ENCODE data around the gene ARHGAP4.

ARHGAP4 gene

DNA sequence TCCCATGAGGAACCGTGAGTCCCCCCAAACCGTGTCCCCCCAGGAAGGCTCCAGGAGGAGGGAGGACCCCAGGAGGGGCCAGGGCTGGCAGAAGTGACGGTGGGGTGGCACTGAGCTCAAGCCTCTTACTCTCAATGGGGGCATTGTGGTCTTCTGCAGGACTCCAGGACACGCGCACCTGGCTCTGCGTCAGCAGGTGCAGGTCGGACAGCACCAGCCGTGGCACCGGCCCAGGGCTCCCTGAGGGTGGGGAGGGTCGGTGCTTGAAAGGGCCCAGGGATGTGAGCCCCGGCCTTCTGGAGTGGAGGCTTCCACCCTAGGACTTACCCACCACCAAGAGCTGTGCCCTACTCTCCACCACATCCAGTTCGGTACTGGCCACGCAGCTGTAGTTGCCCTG is 58.4 kb downstream of the ARHGAP4 start:
- DNase-seq (ENCODE audit: low read depth in 2 of 2), result no peak

DNA sequence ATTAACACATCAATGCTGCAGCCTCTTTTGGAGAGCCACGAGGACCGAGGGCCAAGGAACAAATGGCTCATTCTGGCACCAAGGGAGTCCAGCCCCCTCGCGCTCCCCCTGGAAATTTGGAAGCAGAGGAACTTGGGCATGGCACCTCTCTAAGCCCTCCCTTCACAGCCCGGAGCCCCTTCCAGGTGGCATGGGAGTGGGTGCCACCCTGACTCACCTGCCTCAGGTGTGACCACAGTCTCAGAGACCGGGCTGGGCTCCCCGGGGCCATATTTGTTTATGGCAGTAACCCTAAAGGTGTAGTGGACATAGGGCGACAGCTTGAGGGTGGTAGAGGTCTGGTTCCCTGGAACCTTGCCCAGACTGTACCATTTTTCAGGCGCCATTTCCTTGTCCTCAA is 58.9 kb downstream of the ARHGAP4 start:
- no peak for DNase-seq (ENCODE audit: low read depth in 2 of 2)

DNA sequence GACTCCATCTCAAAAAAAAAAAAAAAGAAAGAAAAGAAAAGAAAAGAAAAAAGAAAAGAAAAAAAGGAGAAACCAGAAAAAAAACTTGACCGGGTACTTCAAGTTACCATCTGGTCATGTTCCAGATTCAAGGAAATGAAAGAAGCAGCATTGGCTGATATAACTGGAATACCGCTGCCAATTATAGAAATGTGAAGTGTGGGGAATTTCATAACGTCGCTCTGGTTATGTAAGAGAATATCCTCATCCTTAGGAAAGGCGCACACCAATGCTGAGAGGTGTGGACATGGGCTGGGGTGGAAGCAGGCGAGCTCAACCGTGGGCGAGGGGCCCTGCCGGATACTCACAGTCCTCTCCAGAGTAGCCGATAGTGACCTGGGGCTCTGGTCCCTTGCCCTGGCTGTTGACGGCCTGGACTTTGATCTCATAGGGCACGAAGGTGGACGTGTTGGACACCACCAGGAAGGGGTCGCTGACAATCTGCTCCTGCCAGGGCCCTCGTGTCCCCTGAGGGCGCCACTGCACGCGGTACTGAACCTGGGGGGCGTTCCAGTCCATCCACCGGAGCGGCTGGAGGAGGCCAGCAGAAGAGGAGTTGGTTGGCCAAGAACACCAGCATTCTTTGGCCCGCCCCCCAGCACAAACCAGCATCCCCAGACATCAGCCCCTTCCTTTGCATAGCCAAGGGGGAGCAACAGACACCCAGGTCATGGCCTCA is 59.6 kb downstream of the ARHGAP4 start:
- no peak for DNase-seq (ENCODE audit: low read depth in 2 of 2)

DNA sequence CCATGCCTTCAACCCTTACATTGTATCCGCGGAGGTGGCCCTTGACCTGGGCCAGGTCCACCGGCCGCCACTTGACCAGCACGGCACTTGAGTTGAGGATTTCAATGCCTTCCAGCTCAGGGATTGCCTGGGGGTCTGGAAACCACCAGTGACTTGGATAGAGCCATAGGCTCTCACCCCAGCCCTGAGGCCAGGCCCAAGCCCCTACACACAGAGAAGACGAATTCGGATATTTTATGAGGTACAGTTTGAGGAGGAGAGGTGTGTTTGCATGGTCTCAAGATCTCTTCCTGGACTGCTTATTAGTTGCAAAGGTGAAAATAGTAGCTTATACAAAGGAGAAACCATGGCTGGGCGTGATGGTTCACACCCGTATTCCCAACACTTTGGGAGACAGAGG is 60.4 kb downstream of the ARHGAP4 start:
- no peak for DNase-seq (ENCODE audit: low read depth in 2 of 2)

DNA sequence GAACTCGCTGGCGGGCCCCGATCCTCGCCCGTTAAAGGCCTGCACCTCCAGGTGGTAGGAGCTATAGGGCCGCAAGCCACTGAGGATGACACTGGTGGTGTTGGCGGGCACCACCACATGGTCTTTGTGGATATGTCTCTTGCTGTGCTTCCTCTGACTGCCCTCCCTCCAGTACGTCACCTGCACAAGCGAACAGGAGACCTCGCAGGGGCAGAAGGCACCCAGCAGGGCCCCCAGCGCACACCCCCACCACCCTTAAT is 60.8 kb downstream of the ARHGAP4 start:
- no peak for DNase-seq (ENCODE audit: low read depth in 2 of 2)

DNA sequence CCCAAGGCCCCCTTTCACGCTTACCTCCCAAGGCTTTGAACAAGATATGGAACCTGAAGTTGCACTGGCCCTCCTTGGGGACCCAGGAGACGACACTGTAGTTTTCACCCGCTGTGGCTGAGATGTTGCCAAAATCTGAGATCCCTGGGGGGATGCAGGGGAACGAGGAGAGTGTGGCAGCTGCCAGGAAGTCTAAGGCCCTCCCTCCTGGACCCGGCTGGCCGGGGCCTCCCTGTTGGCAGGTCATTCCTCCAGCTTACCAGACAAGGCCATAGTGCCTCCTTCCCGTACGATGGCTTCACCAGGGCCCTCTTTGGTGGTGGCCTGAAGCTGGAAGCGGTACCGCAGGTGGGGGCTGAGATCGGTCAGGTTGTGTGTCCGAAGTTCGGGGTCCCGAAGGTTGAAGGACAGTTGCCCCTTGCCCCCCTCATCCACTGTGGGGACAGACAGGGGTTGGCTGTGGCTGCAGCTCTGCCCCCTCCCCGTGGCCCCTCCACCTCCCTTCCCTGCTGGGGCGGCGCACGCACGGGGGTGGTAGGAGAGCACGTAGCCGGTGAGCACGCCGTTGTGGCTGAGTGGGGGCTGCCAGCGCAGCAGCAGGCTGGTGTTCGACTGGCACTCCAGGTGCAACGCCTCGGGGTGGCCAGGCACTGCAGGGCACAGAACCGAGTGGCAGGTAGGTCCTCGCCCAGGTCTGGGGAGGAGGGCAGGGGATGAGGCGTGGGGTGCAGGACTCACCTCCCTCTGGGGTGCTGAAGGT is 61.3 kb downstream of the ARHGAP4 start:
- DNase-seq (ENCODE audit: low read depth in 2 of 2), result no peak

DNA sequence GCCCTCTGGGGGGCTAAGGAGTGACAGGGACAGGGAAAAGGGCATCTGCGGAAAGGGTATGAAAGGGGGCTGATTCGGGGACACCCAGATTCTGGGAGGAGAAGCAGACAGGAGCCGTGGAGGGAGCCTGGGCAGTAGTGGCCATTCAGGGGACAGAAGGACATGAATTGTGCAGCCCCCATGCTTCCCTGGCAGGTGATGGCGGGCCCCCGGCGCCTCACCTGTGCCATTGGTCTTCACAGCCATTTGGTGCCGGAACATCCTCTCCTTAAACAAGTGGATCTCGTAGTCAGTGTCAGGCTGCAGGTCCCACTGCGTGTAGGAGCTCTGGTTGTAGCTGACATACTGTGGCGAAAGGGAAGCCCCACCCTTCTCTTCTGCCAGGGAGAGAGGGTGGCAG is 62.0 kb downstream of the ARHGAP4 start:
- DNase-seq (ENCODE audit: low read depth in 2 of 2), result no peak

DNA sequence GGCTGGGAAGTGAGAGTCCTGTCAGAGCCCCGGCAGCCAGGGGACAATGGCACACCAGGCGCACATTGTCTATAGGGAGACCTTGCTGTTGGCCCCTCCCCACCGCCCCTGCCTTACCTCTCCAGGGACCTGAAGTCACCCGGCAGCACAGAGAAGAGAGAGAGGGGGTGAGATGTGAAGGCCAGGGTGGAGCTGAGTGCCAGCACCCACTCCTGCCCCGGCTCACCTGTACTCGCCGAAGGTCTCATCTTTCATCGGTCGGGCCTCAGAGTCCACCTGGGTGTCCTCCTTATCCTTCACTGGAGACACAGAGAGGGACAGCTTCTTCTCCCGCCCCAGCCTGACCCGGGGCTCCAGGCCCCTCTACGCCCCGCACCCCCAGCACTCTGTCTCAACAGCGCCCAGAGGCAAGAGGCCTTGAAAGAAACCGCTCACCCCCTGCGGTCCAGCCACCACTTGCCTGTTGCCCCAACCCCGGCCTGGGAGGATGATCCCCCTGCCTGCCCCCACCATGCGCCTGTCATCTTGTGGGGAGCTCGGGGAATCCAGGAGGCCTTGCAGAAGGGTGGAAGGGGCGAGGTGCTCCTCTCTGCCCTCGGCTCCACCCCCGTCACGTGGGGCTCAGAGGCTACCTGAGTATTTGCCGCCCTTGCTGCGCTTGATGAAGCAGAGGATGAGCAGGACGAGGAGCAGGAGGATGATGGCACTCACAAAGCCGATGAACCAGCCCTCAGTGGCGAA is 62.6 kb downstream of the ARHGAP4 start:
- DNase-seq (ENCODE audit: low read depth in 2 of 2), result no peak

DNA sequence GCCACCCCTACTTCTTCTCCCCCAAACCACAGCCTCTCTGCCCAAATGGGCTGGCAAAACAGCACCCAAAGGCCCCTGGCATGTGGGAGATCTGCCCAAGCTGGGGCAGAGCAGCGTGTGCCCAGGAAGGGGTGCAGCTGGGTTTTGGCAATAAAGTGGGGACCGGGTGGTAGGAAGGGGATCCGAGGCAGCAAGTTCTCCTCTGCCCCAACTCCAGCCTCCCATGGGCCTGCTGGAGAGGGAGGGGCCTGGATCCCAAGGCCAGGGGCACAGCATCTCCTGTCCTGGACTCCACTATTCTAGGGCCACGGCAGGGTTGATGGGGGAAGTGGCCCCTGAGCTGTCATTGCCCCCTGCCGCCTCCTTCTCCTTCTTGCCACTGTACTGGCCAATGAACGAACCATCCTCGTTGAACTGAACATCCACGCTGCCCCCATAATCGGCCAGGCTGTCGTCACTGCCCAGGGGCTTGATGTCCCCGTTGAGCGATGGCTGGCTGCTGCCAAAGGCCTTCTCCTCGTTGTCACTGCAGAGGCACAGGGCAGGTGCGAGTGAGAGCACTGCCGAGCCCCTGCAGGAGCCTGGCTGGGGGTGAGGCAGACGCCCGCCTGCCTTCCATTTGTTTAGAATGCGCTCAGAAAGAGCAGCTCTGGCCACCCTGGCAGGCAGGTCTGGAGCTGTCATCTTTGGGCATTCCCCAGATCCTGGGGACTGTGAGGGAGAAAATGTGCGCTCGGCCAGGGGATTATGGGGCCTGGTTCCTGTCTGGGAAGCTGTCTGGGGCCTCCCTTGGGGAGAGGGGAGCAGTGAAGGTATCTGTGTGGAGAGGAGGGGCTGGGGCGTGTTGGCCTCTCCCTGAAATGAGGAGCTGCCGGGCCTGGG is 63.5 kb downstream of the ARHGAP4 start:
- DNase-seq (ENCODE audit: low read depth in 2 of 2), result no peak

DNA sequence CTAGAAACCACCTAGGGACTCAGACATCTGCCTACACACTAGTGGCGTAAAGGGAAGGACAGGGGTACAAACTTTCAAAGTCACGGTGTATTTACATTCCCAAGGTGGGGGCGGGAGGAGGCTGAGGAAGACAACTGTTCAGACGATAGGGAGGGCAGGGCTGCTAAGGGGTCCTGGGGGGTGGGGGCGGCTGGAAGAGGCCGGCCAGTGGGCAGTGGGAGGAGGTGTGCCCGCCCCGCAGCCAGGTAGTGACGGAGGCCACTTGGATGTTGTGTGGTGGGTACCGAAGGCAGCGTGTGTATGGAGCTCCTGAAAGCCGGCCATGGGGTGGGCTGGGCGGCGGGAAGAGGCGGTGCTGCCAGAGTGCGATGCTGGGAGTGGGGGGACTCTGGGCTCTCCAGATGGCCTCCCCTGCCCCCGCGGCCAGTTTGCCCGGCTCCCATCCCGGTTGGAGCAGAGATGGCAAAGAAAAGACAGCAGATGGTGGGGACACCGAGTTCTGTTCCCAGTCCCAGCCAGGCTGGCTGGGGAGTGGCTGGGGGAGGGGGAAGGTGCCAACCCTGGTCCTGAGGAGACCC is 64.2 kb downstream of the ARHGAP4 start:
- no peak for DNase-seq (ENCODE audit: low read depth in 2 of 2)

DNA sequence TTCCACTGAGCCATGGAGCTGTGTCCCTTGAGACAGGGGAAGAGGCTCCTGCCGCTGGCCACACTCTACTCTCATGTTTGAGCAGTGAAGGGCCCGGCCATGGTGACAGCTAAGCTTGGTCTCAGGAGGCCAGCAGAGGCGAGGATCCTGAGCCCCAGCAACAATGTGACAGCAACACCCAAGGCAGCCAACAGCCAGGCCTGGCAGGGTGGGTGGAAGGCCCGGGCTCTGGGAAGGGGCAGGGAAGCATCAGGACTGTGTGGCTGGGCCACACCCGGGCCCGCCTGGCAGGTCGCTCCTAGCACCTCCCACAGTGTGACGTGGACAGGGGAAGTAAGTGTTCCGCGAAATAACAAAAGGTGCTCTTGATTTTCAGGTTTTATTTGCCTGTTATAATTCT is 64.9 kb downstream of the ARHGAP4 start:
- DNase-seq (ENCODE audit: low read depth in 2 of 2), result no peak

Measured in stimulated activated CD4-positive, alpha-beta T cell treated with anti-CD3 and anti-CD28 coated beads, Interleukin-1b, Interleukin-23, amount 100 ng/mL, for 1 hour (primary cell).